Hematopoietic multipotent progenitor cell treated with erythropoietin and hydrocortisone succinate and interleukin-3 and kit ligand, for 17 days (in vitro differentiated cells): ENCODE results near the gene PCDHGB2.
"Not testable (repeated sequence)": the region's sequence is repeated elsewhere in the genome, so short reads cannot be mapped to it uniquely, and the experiment has no call there.

Source experiments
- DNase-seq: peaks from one replicate; pipeline ENCODE4 v3.0.0-alpha.2; 2015; ENCODE audit warnings: low spot score

PCDHGB2 gene

GRCh38 chr5:141384471-141385267, 24.9 kb downstream of the PCDHGB2 start:
- no peak for DNase-seq

GRCh38 chr5:141387557-141388311, 27.9 kb downstream of the PCDHGB2 start, which contains the start of gene PCDHGB4:
Gene PCDHGB4 (plus strand): TSS chr5:141387698. CDS start chr5:141387885, 187 bp downstream.
- not testable (repeated sequence) for DNase-seq

GRCh38 chr5:141388661-141389060, 28.9 kb downstream of the PCDHGB2 start:
- DNase-seq: no peak

- no peak for DNase-seq
Observed at GRCh38 chr5:141389153-141390042, 29.6 kb downstream of the PCDHGB2 start.

GRCh38 chr5:141392429-141393198, 32.8 kb downstream of the PCDHGB2 start, which contains the start of gene PCDHGA8:
Gene PCDHGA8 (plus strand): TSS chr5:141392633. CDS start chr5:141392814, 181 bp downstream.
- DNase-seq: no peak

- no peak for DNase-seq
Observed at GRCh38 chr5:141393267-141393666, 33.5 kb downstream of the PCDHGB2 start.

- DNase-seq: not testable (repeated sequence)
Observed at GRCh38 chr5:141394401-141395187, 34.8 kb downstream of the PCDHGB2 start.

GRCh38 chr5:141397756-141398551, 38.2 kb downstream of the PCDHGB2 start, which contains the start of gene PCDHGB5:
Gene PCDHGB5 (plus strand): TSS chr5:141397947. CDS start chr5:141398128, 181 bp downstream.
- not testable (repeated sequence) for DNase-seq

GRCh38 chr5:141398608-141399007, 38.8 kb downstream of the PCDHGB2 start:
- no peak for DNase-seq

GRCh38 chr5:141399555-141400258, 39.9 kb downstream of the PCDHGB2 start:
- DNase-seq: no peak

GRCh38 chr5:141402553-141403243, 42.9 kb downstream of the PCDHGB2 start, which contains the start of gene PCDHGA9:
Gene PCDHGA9 (plus strand): TSS chr5:141402778. CDS start chr5:141402953, 175 bp downstream.
- DNase-seq: no peak

- DNase-seq: no peak
Observed at GRCh38 chr5:141403387-141403786, 43.6 kb downstream of the PCDHGB2 start.

- peak; percentile 6 for DNase-seq
Observed at GRCh38 chr5:141407790-141408505, 48.2 kb downstream of the PCDHGB2 start, which contains the start of gene PCDHGB6. Gene PCDHGB6 (plus strand): TSS chr5:141408021. CDS start chr5:141408203, 182 bp downstream.

- DNase-seq: no peak
Observed at GRCh38 chr5:141409598-141410306, 50.0 kb downstream of the PCDHGB2 start.

- no peak for DNase-seq
Observed at GRCh38 chr5:141411575-141411974, 51.8 kb downstream of the PCDHGB2 start.
